HCT116 (cell line): Measurements from ENCODE around the gene LMBR1. TPM values are rescaled to one million over a fixed set of nuclear protein-coding genes. Genes with fewer than 3 reads are reported as not detected.

Source experiments
- ATAC-seq: fragments of 200-7000 bp; cut with Tn5 transposase; 2 replicates; pipeline ENCODE4 v1.9.1; 2020; ENCODE audit warnings: mild to moderate bottlenecking, moderate library complexity
- BruUV-seq: library from RNA; stranded (reverse); fragments of 400-500 nt; replicated peaks from 2 replicates; lab custom pipeline; 2021; lab: Mats Ljungman, UMichigan
- CTCF ChIA-PET: fragments of 300-600 bp; sonication (Branson Sonifier 250); formaldehyde crosslinking; loops from one replicate; lab custom pipeline; 2021; ENCODE audit warnings: antibody characterized with exemption; lab: Charles Lee
- POLR2A ChIA-PET: fragments of 300-600, 350-600 bp; sonication (Branson Sonifier 250); formaldehyde crosslinking; loops from one replicate; lab custom pipeline; 2021; ENCODE audit warnings: antibody characterized with exemption; lab: Charles Lee
- RAD21 ChIA-PET, 2 experiments: fragments of 300-600 bp; sonication (Branson Sonifier 250); formaldehyde crosslinking; loops; one replicate each; lab custom pipeline; 2023; ENCODE audit warnings: low total read pairs in 2 of 2; ENCODE audit not compliant: uncharacterized antibody in 2 of 2, unreplicated experiment in 2 of 2, low non-redundant PET in 1 of 2; lab: Charles Lee
- DNase-seq: peaks from one replicate; pipeline ENCODE4 v3.0.0-alpha.2; 2010; ENCODE audit warnings: low read depth, low spot score
- H2AFZ ChIP-seq: fragments of 200-600 bp; shearing (Covaris generic), sonication (generic); 2 replicates; pipeline ENCODE4 v1.6.1; 2017; ENCODE audit warnings: low read depth, mixed run types, mixed read lengths, antibody characterized with exemption, low read length; ENCODE audit not compliant: poor library complexity, severe bottlenecking
- H3K27ac ChIP-seq: 2 replicates; pipeline ENCODE4 v1.5.1; 2012; ENCODE audit warnings: low read depth, low read length
- H3K27me3 ChIP-seq: fragments of 200-600 bp; sonication (generic); 2 replicates; pipeline ENCODE4 v1.6.1; 2016; ENCODE audit warnings: mixed run types, low read length, mixed read lengths; ENCODE audit not compliant: insufficient read depth
- H3K36me3 ChIP-seq, 2 experiments: fragments of 200-500 bp in 1 of 2; fragments of 200-600 bp in 1 of 2; sonication (Bioruptor generic) in 1 of 2; sonication (generic) in 1 of 2; 2 replicates each; pipeline versions ENCODE4 v1.5.1 to v1.6.1; 2014 to 2016; ENCODE audit warnings: low read length in 2 of 2, inconsistent platforms in 1 of 2, mixed read lengths in 1 of 2, mixed run types in 1 of 2; ENCODE audit not compliant: insufficient read depth in 2 of 2, control insufficient read depth in 1 of 2
- H3K4me1 ChIP-seq, 2 experiments: fragments of 200-600 bp in 1 of 2; sonication (generic) in 1 of 2; 2 replicates each; pipeline versions ENCODE4 v1.5.1 to v1.6.1; 2012 to 2017; ENCODE audit warnings: low read length in 2 of 2, inconsistent platforms in 1 of 2, mild to moderate bottlenecking in 1 of 2, mixed read lengths in 1 of 2, mixed run types in 1 of 2, moderate library complexity in 1 of 2; ENCODE audit not compliant: insufficient read depth in 2 of 2, control insufficient read depth in 1 of 2
- H3K4me2 ChIP-seq: fragments of 200-600 bp; sonication (generic); 2 replicates; pipeline ENCODE4 v1.6.1; 2017; ENCODE audit warnings: mixed run types, low read length, mixed read lengths
- H3K4me3 ChIP-seq, 2 experiments: fragments of 200-600 bp in 1 of 2; sonication (generic) in 1 of 2; replicated peaks in 1 of 2; 2 replicates each; pipeline ENCODE4 v1.5.1; 2011 to 2016; ENCODE audit warnings: low read length in 2 of 2, control low read depth in 1 of 2, low read depth in 1 of 2, mild to moderate bottlenecking in 1 of 2, mixed read lengths in 1 of 2, mixed run types in 1 of 2
- H3K79me2 ChIP-seq: fragments of 200-600 bp; sonication (generic); 2 replicates; pipeline ENCODE4 v1.6.1; 2017; ENCODE audit warnings: mild to moderate bottlenecking, mixed run types, low read length, moderate library complexity, mixed read lengths; ENCODE audit not compliant: insufficient read depth
- H3K9ac ChIP-seq: fragments of 200-600 bp; sonication (generic); 2 replicates; pipeline ENCODE4 v1.6.1; 2016; ENCODE audit warnings: low read length, mixed read lengths
- H3K9me2 ChIP-seq: fragments of 200-600 bp; sonication (generic), shearing (Covaris generic); 2 replicates; pipeline ENCODE4 v1.6.1; 2017; ENCODE audit warnings: mixed run types, mild to moderate bottlenecking, moderate library complexity; ENCODE audit not compliant: insufficient read depth
- H3K9me3 ChIP-seq, 2 experiments: fragments of 200-500 bp in 1 of 2; fragments of 200-600 bp in 1 of 2; sonication (Bioruptor generic) in 1 of 2; sonication (generic) in 1 of 2; 2 replicates each; pipeline ENCODE4 v1.6.1; 2014 to 2017; ENCODE audit warnings: low read length in 2 of 2, mixed read lengths in 2 of 2, inconsistent platforms in 1 of 2, low read depth in 1 of 2, mild to moderate bottlenecking in 1 of 2, mixed run types in 1 of 2, moderate library complexity in 1 of 2; ENCODE audit not compliant: control insufficient read depth in 1 of 2, insufficient read depth in 1 of 2
- H4K20me1 ChIP-seq: fragments of 200-600 bp; sonication (generic), shearing (Covaris generic); 2 replicates; pipeline ENCODE4 v1.6.1; 2017; ENCODE audit warnings: mixed run types, mild to moderate bottlenecking, moderate library complexity; ENCODE audit not compliant: insufficient read depth
- ATF3 ChIP-seq: IDR thresholded peaks from 2 replicates; pipeline ENCODE4 v1.6.1; 2012
- CBX3 ChIP-seq: IDR thresholded peaks from 2 replicates; pipeline ENCODE4 v1.6.1; 2012; ENCODE audit warnings: low read depth
- CEBPB ChIP-seq: IDR thresholded peaks from 2 replicates; pipeline ENCODE4 v1.6.1; 2012; ENCODE audit warnings: low read depth
- CTCF ChIP-seq, 3 experiments: fragments of 200-600 bp in 1 of 3; sonication (generic) in 1 of 3; IDR thresholded peaks in 2 of 3; conservative IDR thresholded peaks in 1 of 3; 2 replicates each; pipeline ENCODE4 v1.5.1; 2012 to 2017; ENCODE audit warnings: low read depth in 2 of 3, low read length in 2 of 3, antibody characterized with exemption in 1 of 3, borderline replicate concordance in 1 of 3, control low read depth in 1 of 3, mild to moderate bottlenecking in 1 of 3, mixed read lengths in 1 of 3, mixed run types in 1 of 3, moderate library complexity in 1 of 3; ENCODE audit not compliant: insufficient read depth in 1 of 3
- ELF1 ChIP-seq: IDR thresholded peaks from 2 replicates; pipeline ENCODE4 v1.6.1; 2012; ENCODE audit warnings: low read depth, borderline replicate concordance
- EZH2 ChIP-seq: fragments of 200-600 bp; sonication (generic); IDR thresholded peaks from 2 replicates; pipeline ENCODE4 v1.6.1; 2017; ENCODE audit warnings: antibody characterized with exemption, mixed run types
- JUND ChIP-seq: IDR thresholded peaks from 2 replicates; pipeline ENCODE4 v1.6.1; 2012
- POLR2AphosphoS5 ChIP-seq: IDR thresholded peaks from 2 replicates; pipeline ENCODE4 v1.6.1; 2011; ENCODE audit warnings: mild to moderate bottlenecking, low read depth, low read length, moderate library complexity
- RAD21 ChIP-seq: IDR thresholded peaks from 2 replicates; pipeline ENCODE4 v1.6.1; 2012; ENCODE audit warnings: low read depth, mild to moderate bottlenecking
- SIN3A ChIP-seq: IDR thresholded peaks from 2 replicates; pipeline ENCODE4 v1.6.1; 2012; ENCODE audit warnings: low read depth
- SP1 ChIP-seq: IDR thresholded peaks from 2 replicates; pipeline ENCODE4 v1.6.1; 2012; ENCODE audit warnings: low read depth
- SRF ChIP-seq: IDR thresholded peaks from 2 replicates; pipeline ENCODE4 v1.6.1; 2012; ENCODE audit warnings: low read depth
- YY1 ChIP-seq: IDR thresholded peaks from 2 replicates; pipeline ENCODE4 v1.6.1; 2011; ENCODE audit warnings: low read length, low read depth, moderate library complexity, mild to moderate bottlenecking; ENCODE audit not compliant: insufficient replicate concordance; ENCODE audit errors: extremely low read depth
- ZBTB33 ChIP-seq: IDR thresholded peaks from 2 replicates; pipeline ENCODE4 v1.6.1; 2011; ENCODE audit warnings: mild to moderate bottlenecking, low read length, moderate library complexity; ENCODE audit not compliant: insufficient replicate concordance; ENCODE audit errors: extremely low read depth
- ZFX ChIP-seq: fragments of 450-650 bp; IDR thresholded peaks from 2 replicates; pipeline ENCODE4 v1.6.1; 2017
- ZNF274 ChIP-seq: fragments of 200-500 bp; sonication (Bioruptor generic); IDR thresholded peaks from 2 replicates; pipeline ENCODE4 v1.6.1; 2014; ENCODE audit warnings: mild to moderate bottlenecking, low read depth, low read length, inconsistent platforms
- intact Hi-C: fragments of 100-400 bp; cut with micrococcal nuclease; formaldehyde crosslinking; loops from 2 replicates; pipeline ENCODE4 v1.10.0; 2022
- total RNA-seq: library from RNA; stranded (reverse); gene quantifications from one replicate; pipeline ENCODE4 v1.2.1, GENCODE V29; 2021; ENCODE audit not compliant: unreplicated experiment

The LMBR1 gene
- total RNA-seq, 1 experiment from 2014 or later: 84.0 TPM

- POLR2A ChIA-PET: no interaction called here
- intact Hi-C loops: no loop called here
- H3K9me2 ChIP-seq: no peaks in the 10 kb centered on the region
- BruUV-seq: no TSS peak
- no peak overlapping the region for H3K9ac ChIP-seq
- H3K4me3 ChIP-seq: no peak overlapping the region
- ATAC-seq (no peak), DNase-seq (no peak)
- H3K9me3 ChIP-seq: no peaks in the 10 kb centered on the region
- RAD21 ChIA-PET: no interaction called here
- no peaks in the 10 kb centered on the region for H3K4me1 ChIP-seq
- CTCF ChIA-PET: no interaction called here
- TF ChIP-seq ZFX (no peak), POLR2AphosphoS5 (no peak), ZNF274 (no peak), RAD21 (no peak), SRF (no peak), CEBPB (no peak), ZBTB33 (no peak), SIN3A (no peak), CBX3 (no peak), YY1 (no peak), ATF3 (no peak), EZH2 (no peak), CTCF (IDR thresholded peaks at IDR 0.05 in 2 of 3, conservative IDR thresholded peaks at IDR 0.05 in 1 of 3; ENCODE audit: borderline replicate concordance in 1 of 3, insufficient read depth in 1 of 3, low read depth in 2 of 3, low read length in 2 of 3) (no peak), JUND (no peak), SP1 (no peak), ELF1 (no peak)
- H2AFZ ChIP-seq: no peak overlapping the region
- H3K79me2 ChIP-seq: no peaks in the 10 kb centered on the region
- H3K36me3 ChIP-seq: no peaks in the 10 kb centered on the region
- H3K27me3 ChIP-seq: no peaks in the 10 kb centered on the region
- H4K20me1 ChIP-seq: no peaks in the 10 kb centered on the region; the same call in 1 of the 2 replicates
- H3K4me2 ChIP-seq: no peak overlapping the region
- H3K27ac ChIP-seq: no peak overlapping the region
Observed at GRCh38 chr7:156722043-156722826, 170.7 kb downstream of the LMBR1 start.
